HG02678 (cell line): ENCODE data around the gene RCN1.
"Not testable (repeated sequence)": the region's sequence is repeated elsewhere in the genome, so short reads cannot be mapped to it uniquely, and the experiment has no call there.

Source experiments
- ATAC-seq: cut with Tn5 transposase; IDR thresholded peaks from one replicate; pipeline ENCODE4 v1.9.1; 2021; ENCODE audit warnings: mild to moderate bottlenecking, moderate library complexity; ENCODE audit not compliant: unreplicated experiment

The RCN1 gene

DNA sequence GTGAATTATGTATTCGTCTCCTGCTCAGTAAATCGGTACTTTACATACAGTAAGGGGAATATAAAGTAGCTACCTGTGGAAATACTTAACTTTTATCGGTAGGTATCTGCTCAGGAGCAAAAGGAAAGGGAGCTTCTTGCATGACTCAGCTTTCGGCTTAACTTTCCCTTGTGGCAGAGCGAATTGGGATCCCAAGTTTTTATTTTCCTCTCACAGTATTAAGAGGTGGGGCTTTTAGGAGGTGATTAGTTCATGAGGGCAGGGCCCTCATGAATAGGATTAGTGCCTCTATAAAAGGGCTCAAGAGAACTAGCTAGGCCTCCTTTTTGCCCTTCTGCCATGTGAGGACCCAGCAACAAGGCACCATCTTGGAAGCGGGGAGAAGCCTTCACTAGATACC lies 18.7 kb downstream of the RCN1 start:
- no peak for ATAC-seq

DNA sequence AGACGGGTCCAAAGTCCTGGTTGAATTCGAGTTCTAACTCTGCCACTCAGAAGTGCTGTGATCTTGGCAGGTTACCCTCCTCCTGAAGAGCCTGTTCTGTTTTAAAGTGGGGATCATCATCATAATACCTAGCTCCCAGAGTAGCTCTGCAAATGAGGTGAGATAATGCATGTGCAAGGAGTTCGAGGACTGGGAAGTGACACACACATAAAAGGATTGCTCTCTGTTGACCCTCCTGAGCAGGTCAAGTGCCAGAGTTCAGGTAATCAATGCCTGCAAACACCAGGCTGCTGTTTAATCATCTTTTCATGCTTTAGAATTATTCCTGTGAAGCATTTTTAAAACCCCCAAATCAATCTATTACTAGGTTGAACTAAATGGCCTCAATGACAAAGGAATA lies 19.9 kb downstream of the RCN1 start:
- no peak for ATAC-seq

DNA sequence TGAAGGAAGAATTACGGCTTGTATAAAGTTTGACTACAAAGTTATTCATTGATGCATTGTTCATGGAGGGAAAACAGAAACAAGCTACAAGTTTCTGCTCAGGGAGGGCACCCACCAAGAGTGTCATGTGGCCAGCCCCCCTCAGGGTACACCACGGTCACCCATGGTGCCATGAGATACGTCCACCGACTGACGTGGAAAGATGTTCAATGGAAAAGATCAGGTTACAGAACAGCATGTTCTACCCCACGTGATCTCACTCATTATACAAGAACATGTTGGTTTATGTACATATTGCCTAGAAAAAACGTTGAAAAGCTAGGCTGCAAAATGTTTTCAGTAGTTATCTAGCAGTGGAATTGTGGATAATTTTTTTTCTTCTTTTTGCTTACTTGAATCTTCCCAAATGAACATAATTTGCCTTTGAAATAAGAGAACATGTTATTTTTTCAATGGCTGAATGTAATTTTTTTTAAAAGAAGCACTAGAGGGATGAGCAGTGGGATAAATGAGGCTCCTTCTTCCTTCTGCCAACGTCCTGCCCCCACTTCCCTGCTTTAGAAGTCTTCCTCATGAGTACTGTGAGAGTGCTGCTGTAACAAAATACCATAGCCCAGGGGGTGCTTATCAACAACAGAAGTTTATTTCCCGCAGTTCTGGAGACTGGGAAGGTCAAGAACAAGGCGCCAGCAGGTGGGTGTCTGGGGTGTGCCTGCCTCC lies 22.5 kb downstream of the RCN1 start:
- no peak for ATAC-seq

DNA sequence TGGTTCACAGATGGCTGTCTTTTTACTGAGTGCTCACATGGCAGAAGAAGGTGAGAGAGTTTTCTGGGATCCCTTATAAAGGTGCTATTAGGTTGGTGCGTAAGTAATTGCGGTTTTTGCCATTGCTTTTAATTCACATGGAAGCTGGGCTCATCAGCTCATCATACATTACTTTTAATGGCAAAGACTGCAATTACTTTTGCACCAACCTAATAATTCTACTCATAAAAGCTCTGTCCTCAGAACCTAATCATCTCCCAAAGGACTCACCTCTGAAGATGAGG lies 23.0 kb downstream of the RCN1 start:
- no peak for ATAC-seq

DNA sequence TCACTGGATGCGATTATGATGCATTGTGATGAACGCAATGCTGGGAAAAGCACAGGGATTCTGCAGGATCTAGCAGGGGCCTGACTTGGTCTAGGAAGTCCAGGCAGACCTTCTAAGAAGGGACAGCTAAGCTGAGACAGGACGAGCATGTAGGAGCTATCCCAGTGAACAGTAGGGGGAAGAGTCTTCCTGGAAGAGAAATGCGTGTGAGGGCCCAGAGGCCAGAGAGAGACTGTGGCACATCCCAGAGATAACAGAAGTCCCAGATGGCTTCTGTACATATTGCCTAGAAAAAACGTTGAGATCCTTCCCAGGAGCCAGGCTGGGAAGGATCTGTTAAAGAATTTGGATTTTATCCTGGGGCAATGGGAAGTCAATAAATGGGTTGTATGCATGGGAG lies 24.6 kb downstream of the RCN1 start:
- no peak for ATAC-seq

DNA sequence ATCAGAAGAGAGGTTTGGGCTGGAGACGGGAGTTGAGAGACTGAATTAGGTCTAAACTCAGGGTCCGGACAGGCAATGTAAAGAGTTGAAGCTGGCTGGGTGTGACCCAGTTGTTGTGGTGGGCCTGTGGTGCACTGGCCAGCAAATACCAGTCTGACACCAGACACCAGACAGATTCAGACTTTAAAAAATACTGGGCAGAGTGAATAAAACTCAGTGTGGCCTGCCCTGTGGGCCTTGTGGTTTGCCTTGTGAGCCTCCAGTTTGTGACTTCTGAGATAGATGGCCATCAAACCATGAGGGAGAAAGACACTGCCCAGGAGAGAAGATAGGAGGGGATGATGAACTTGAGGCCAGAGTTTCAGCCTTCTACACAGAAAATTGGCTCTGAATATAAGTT lies 25.8 kb downstream of the RCN1 start:
- no peak for ATAC-seq

DNA sequence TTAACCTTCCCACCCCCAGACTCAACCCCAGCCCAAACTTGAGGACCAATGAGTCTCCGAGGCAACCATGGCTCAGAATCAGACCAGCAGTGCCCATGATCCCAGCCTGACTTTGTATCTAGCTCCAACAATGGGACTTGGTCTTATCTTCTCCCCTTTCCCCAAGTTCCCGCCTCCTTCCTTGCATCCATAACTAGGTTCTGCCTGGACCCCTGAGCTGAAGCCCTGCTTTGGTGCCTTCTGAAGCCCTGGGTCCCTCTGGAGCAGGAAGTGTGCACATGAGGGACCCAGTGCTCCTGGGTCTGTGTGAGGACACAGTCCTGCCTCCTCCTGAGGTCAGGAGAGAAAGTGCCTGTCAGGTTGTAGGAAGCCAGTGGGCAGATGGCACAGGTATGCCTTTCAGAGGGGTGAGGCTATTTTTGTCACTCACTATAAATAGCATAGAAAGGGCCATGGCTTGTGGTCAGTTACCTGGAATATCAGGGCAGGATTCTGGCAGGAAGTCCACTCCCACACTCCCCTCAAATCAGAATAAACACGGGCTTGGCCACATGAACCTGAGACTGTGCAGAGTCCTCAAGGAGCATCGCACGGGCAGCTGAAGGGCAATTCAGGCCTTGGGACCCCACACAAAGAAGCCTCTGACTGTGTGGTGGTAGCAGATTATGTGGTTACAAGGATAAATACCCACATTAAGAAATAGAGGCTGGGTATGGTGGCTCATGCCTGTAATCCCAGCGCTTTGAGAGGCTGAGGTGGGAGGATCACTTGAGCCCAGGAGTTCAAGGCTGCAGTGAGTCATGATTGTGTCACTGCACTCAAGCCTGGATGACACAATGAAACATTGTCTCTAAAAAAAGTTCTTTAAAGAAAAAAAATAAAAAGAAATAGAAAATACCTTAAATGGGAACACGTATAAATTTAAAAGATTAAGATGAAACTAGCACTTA lies 27.4 kb downstream of the RCN1 start:
- no peak for ATAC-seq

DNA sequence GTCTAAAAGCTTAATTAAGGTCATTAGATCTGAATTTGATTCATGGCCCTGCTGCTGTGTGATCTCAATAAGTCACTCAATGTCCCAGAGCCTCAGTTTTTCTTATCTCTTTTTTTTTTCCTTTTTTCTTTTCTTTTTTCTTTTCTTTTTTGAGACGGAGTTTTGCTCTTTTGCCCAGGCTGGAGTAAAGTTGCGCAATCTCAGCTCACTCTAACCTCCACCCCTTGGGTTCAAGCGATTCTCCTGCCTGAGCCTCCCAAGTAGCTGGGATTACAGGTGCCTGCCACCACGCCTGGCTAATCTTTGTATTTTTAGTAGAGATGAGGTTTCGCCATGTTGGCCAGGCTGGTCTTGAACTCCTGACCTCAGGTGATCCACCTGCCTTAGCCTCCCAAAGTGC lies 28.3 kb downstream of the RCN1 start:
- not testable (repeated sequence) for ATAC-seq

DNA sequence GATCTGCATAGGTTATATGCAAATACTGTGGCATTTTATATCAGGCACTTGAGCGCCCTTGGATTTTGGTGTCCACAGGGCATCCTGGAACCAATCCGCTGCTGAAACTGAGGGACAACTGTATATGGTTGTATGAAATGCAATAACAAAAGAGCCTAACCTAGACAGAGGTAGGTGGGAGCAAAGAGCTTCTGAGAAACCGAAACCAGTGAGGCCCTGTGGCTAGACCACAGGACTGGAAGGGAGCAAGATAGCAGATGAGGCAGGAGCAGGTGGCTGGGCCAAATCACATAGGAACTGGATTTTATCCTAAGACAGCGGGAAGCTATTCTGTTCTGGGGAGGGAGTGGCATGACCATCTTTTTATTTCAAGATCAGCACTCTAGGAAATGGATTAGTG lies 30.1 kb downstream of the RCN1 start:
- peak; percentile 62 for ATAC-seq

DNA sequence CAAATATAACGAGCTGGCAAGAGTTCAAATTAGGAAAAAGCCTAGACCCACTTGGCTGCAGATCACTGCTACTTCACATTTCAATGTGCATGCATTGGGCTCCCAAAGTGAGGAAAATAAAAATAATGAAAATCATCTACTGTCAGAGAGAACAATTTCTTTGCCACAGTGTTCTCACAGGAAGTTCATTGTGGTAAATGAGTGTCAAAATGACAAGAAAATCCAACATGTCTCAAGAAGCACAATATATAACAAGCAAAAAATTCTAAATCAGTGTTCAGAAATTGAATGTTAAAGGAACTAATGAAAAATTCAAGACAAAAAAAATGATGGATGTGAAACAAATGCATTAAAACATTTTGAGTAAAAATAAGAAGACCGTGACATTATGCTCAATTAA lies 31.3 kb downstream of the RCN1 start:
- no peak for ATAC-seq

DNA sequence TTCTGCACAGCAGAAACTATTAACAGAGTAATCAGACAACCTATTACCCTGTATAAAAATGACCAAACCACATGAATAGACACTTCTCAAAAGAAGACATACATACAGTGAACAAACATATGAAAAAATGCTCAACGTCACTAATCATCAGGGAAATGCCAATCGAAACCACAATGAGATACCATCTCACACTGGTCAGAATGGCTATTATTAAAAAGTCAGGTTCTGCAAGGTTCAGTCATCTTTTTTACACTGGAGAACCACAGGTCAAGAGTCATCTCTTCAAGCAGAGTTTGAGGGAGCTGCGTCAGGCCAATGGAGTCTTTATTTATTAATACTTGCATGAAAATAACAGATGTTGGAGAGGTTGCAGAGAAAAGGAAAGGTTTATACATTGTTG lies 40.4 kb downstream of the RCN1 start:
- ATAC-seq, result no peak

DNA sequence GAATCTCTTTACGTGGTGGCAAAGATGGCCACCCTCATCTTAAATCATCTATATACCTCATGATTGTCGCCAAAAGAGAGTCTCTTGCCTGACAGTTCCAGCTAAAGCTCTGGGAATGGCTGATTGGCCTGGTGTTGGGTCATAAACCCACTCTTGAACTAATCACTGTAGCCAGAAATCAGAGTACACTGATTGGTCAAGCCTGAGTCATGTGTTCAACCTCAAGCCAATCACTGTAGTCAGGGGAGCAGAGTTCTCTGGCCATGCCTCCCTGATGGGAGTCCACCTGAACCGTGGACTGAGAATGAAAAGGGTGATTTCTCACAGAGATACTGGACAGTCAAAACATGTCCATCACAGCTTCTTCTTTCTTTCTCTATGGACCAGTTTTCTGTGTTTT lies 45.8 kb downstream of the RCN1 start:
- no peak for ATAC-seq

DNA sequence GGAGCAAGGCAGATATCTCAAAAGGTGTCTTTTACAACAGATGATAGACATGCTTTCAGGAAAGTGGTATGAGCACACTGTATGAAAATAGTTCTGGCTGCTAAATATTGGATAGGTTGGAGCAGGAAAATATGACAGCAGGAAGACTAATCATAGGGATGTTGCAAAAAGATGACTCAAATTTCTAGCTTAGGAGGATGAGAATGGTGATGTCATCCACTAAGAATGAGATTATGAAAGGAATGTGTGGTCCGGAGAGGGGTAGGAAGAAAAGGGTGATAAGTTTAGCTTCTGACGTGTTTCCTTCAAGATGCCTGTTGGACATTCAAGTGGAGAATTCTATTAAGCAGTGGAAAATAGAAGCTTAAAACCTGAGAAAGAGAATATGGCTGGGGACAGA lies 46.4 kb downstream of the RCN1 start:
- ATAC-seq, result no peak

DNA sequence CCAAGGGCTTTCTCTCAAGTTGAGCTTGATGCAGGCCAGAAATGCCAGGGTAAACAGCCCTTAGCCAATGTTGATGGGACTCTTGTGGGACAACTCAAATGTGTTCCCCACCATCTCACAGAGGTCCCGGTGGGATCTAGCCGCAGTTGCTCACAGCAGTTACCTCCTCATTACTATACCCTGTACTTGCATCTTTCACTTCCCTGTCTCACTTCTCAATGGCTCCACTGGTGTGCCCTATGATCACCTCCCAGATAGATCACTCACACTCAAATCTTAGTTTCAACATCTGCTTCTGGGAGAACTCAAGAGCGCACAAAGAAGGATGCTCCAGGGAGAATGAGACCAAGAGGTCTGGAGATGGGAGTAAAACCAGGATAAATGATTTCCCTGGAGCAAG lies 47.0 kb downstream of the RCN1 start:
- no peak for ATAC-seq

DNA sequence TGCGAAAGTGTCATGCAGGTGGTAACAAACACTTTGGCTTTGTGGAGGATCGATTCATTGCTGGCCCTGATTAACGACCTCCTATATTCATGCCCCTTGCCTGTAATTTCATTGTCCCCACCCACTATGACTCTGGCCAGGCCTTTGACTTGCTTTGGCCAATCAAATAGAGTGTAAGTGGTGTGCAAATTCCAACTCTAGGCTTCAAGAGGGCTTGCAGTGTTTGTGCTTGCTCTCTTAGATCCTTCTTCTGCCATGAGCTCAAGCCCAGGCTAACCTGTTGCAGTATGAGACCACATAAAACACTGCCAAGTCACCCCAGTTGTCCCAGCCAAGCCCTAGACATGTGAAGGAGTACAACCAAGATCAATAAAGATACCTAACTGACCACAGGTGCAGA lies 48.0 kb downstream of the RCN1 start:
- no peak for ATAC-seq

DNA sequence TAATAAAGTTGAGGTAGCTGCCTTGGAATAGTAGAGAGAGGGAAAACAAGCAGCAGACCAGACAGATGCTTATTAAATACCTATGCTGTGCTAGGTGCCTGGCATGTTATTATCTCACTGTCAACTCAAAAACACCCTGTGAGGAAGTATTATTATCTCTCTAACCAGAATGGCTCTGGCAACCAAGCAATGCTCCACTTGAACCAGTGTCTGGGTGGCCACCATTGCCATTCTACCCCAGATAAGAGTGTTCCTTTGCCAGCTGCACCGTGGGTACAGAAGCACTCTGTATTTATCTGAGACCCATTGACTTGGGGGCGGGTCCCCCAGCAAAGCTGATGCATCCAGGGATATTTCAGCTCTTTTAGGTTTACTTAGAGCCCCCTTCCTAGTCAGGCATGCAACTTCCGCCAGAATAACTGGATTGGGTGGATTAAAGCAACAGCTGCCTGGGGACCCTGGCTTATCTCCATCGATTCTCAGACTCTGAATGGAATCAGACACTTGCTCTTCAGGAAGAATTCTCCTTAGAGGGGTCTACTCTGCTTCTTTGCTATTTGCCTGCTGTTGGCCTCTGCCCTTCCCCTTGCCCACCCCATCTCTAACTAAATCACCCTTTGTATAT lies 49.1 kb downstream of the RCN1 start:
- ATAC-seq, result no peak

DNA sequence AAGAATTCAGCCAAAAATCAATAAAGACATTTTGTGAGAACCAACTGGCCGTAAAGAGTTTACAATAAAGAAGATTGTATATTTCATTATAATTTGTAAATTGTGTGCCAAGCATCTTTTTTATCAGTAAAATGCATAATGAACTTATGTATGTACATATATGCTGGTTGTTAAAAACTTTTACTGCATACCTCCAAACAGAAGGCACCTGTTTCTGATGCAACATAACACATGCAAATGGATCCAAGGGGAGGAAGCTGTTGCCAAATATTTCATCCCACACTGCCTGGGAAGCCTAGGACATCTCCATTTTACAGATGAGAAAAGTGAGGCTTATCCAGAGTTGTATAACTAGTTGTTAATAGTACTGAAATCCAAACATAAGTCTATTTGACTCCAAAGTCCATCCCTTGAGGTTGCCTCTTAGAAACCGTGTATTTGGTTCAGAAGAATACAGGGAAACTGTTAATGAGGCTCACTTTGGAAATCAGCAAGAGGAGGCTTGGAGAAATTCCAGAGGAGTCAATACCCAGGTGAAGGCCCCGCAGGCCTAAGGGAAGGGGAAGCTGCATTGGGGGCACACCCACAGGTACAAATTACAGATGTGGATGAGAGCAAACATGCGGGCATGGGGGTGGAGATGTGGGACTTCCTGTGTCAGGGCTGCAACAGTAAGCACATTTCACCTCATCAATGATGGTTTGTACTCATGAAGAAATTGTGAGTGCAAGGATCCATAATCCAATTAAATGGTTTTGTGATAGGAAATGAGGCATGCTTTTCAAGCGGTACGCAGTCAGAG lies 51.1 kb downstream of the RCN1 start:
- ATAC-seq, result no peak

DNA sequence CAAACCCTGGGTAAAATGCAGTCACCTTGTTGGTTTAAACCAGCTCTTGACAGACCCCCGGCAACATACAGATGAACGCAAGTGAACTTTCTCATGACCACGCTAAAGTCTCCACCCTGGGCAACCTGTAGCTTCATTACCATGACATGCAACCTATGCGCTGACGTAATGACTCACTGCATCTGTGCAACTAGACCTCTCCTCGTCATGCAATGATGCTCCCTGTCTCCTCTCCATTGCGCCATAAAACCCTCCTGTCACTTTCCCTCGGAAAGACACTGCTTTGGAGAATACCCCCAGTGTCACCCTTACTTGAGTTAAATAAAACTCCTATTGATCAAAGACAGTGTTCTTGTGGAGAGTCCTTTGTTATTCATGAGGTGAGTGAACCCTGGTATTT lies 52.5 kb downstream of the RCN1 start:
- no peak for ATAC-seq

DNA sequence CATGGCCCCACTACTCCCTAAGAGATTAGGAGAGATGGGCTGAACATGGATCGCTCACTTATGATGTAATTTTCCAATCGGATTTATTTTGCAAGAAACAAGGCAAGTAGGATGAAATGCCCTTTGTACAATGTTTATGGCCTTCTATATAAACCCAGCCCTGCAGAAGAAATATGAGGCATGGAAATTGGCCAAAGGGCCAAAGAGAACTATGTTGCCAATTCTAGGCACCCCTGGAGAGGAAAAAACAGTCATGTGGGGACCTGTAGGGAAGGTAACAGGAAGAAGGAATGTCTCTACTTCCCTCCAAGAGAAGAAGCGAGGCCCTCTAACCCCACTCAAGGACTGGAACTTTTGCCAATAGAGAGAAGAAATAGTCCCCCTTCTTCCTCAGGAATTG lies 54.4 kb downstream of the RCN1 start:
- no peak for ATAC-seq

DNA sequence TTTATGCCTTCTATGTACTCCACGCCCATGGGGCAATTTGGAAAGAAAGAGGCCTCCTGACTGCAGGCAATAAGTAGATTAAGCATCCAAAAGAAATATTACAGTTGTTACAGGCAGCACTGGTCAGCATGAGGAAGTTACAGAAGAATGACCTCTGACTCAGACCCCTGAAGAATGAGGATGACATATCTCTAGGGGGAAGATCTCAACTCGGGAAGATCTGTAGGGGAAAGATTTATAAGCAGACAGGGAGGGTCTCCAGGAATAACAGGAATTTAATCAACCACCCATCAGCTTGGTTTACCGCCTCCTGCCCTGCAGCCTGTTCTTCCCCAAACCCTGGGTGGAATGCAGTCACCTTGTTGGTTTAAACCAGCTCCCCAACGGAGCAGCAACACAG lies 58.0 kb downstream of the RCN1 start:
- no peak for ATAC-seq

DNA sequence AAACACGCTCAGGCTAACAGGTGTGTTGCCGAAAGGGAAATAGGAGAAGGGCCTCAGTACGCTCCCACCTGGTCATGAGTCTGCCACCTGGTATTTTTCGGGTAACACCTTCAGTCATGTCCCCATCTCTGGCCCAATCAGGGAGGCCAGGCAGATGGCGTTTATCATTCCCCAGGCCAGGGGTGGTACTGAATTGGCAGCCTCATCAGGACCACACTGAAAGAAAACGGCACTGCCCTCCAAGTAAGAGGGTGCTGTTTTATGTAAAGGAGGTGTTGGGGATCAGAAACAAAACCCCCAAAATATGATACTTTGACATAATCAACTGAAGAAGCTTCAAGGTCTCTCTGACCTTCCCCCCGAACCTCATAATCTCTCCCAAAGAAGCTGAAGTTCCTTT lies 58.9 kb downstream of the RCN1 start:
- no peak for ATAC-seq
